GM18907 (cell line): ENCODE measurements around the gene RFPL4A.

ENCODE experiments used
- ATAC-seq: cut with Tn5 transposase; IDR thresholded peaks from one replicate; pipeline ENCODE4 v1.9.1; 2021; ENCODE audit warnings: mild to moderate bottlenecking, moderate library complexity; ENCODE audit not compliant: unreplicated experiment

RFPL4A gene

GRCh38 chr19:55801416-55801815, 42.5 kb downstream of the RFPL4A start:
- no peak for ATAC-seq

- no peak for ATAC-seq
These were observed 43.4 kb downstream of the RFPL4A start for GRCh38 chr19:55802281-55802680.

DNA sequence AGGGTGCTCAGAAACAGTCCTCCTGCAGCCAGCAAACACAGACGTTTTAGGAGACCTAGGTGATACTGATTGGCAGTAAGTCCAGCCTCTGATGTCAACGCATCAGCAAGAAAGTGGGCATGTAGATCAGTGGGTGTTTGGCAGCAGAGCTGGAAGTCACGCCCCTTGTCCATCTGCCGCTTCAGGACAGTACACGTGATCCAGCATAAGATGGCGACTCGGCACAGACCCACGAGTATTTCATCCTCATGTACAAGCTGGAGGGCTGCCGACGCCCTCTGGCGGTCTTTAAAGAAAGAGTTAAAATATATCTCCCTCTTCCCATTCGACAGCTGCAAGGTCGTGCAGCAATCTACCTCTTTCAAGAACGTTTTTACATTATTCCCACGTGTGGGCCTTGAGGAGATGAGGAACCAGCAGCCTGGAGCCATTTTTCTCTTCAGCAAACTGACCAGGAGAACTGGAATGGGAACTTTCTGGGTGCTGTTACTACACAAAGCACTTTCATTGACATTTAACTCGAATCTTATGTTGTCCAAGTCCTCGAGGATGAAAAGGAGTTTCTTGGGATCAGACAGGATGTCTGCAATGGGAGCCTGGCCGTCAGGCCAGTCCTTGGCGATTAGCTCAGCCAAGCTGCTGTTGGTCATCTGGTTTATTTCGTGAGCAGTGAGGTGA, 50.6 kb downstream of the RFPL4A start:
- ATAC-seq: no peak

GRCh38 chr19:55811340-55811739, 52.4 kb downstream of the RFPL4A start:
- ATAC-seq: no peak

DNA sequence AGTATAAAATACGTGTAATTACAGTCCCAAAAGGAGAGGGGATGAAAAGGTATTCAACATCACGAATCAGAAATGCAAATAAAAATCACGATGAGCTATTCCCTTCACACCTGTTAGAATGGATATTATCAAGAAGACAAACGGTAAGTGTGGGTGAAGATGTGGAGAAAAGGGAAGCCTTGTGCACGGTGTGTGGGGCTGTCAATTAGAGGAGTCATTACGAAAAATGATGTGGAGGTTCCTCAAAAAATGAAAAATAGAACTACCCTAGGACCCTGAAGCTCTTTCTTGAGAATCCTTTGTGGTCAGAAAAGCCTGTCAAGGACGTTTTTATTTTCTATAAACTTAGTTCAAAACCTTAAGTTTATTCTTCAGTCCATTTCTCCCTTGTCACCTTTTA, 53.6 kb downstream of the RFPL4A start:
- ATAC-seq: no peak
